ENCODE data around the gene TFEB.

Gene TFEB

GRCh38 chr6:41763470-41763869, 28.1 kb upstream of the TFEB start:
- Histone ChIP-seq H3K36me3 (ENCODE audit: control insufficient read depth, insufficient read depth, low read length) (no peaks in the 10 kb centered on the region), H3K4me3 (ENCODE audit: insufficient read depth, low read depth, low read length) (no peak overlapping the region), H3K4me1 (ENCODE audit: control insufficient read depth, insufficient read depth, low read length) (no peaks in the 10 kb centered on the region), H3K27ac (ENCODE audit: insufficient read depth, low read depth, low read length, poor library complexity, severe bottlenecking) (no peak overlapping the region), H3K9me3 (ENCODE audit: control insufficient read depth, low read length) (no peaks in the 10 kb centered on the region), H3K27me3 (ENCODE audit: control insufficient read depth, insufficient read depth, low read length, poor library complexity, severe bottlenecking) (no peaks in the 10 kb centered on the region)
- 77 to 84% methylated on average over 2 of the region's 2 CpGs for WGBS, 2 experiments

- H3K4me3 ChIP-seq (ENCODE audit: insufficient read depth, low read depth, low read length): no peak overlapping the region
- no peak overlapping the region for H3K27ac ChIP-seq (ENCODE audit: insufficient read depth, low read depth, low read length, poor library complexity, severe bottlenecking)
- no peaks in the 10 kb centered on the region for H3K9me3 ChIP-seq (ENCODE audit: control insufficient read depth, low read length)
- no peaks in the 10 kb centered on the region for H3K36me3 ChIP-seq (ENCODE audit: control insufficient read depth, insufficient read depth, low read length)
- 83 to 92% methylated on average over 2 of the region's 2 CpGs for whole genome bisulfite sequencing, 2 experiments
- no peaks in the 10 kb centered on the region for H3K4me1 ChIP-seq (ENCODE audit: control insufficient read depth, insufficient read depth, low read length)
- no peaks in the 10 kb centered on the region for H3K27me3 ChIP-seq (ENCODE audit: control insufficient read depth, insufficient read depth, low read length, poor library complexity, severe bottlenecking)
Measured at GRCh38 chr6:41759905-41760579, 24.6 kb upstream of the TFEB start.

GRCh38 chr6:41759106-41759904, 23.9 kb upstream of the TFEB start:
- Histone ChIP-seq H3K27ac (ENCODE audit: insufficient read depth, low read depth, low read length, poor library complexity, severe bottlenecking) (no peak overlapping the region), H3K4me3 (ENCODE audit: insufficient read depth, low read depth, low read length) (no peak overlapping the region), H3K9me3 (ENCODE audit: control insufficient read depth, low read length) (no peaks in the 10 kb centered on the region), H3K27me3 (ENCODE audit: control insufficient read depth, insufficient read depth, low read length, poor library complexity, severe bottlenecking) (no peaks in the 10 kb centered on the region), H3K4me1 (ENCODE audit: control insufficient read depth, insufficient read depth, low read length) (no peaks in the 10 kb centered on the region), H3K36me3 (ENCODE audit: control insufficient read depth, insufficient read depth, low read length) (no peaks in the 10 kb centered on the region)
- 94% methylated on average over 13 of the region's 13 CpGs for WGBS, 2 experiments

GRCh38 chr6:41758641-41759035, 23.2 kb upstream of the TFEB start:
- no peak overlapping the region for H3K27ac ChIP-seq (ENCODE audit: insufficient read depth, low read depth, low read length, poor library complexity, severe bottlenecking)
- no peaks in the 10 kb centered on the region for H3K27me3 ChIP-seq (ENCODE audit: control insufficient read depth, insufficient read depth, low read length, poor library complexity, severe bottlenecking)
- no peak overlapping the region for H3K4me3 ChIP-seq (ENCODE audit: insufficient read depth, low read depth, low read length)
- WGBS, 2 experiments: 95 to 96% methylated on average over 6 of the region's 6 CpGs
- H3K36me3 ChIP-seq (ENCODE audit: control insufficient read depth, insufficient read depth, low read length): no peaks in the 10 kb centered on the region
- no peaks in the 10 kb centered on the region for H3K4me1 ChIP-seq (ENCODE audit: control insufficient read depth, insufficient read depth, low read length)
- no peaks in the 10 kb centered on the region for H3K9me3 ChIP-seq (ENCODE audit: control insufficient read depth, low read length)

- H3K4me1 ChIP-seq (ENCODE audit: control insufficient read depth, insufficient read depth, low read length): no peaks in the 10 kb centered on the region
- no peaks in the 10 kb centered on the region for H3K36me3 ChIP-seq (ENCODE audit: control insufficient read depth, insufficient read depth, low read length)
- no peaks in the 10 kb centered on the region for H3K27me3 ChIP-seq (ENCODE audit: control insufficient read depth, insufficient read depth, low read length, poor library complexity, severe bottlenecking)
- no peak overlapping the region for H3K4me3 ChIP-seq (ENCODE audit: insufficient read depth, low read depth, low read length)
- H3K27ac ChIP-seq (ENCODE audit: insufficient read depth, low read depth, low read length, poor library complexity, severe bottlenecking): no peak overlapping the region
- WGBS, 2 experiments: 88 to 90% methylated on average over 8 of the region's 8 CpGs
- no peaks in the 10 kb centered on the region for H3K9me3 ChIP-seq (ENCODE audit: control insufficient read depth, low read length)
Measured at GRCh38 chr6:41757931-41758640, 22.7 kb upstream of the TFEB start.

- WGBS, 2 experiments: 93 to 95% methylated on average over 6 of the region's 6 CpGs
- no peak overlapping the region for H3K4me3 ChIP-seq (ENCODE audit: insufficient read depth, low read depth, low read length)
- H3K27ac ChIP-seq (ENCODE audit: insufficient read depth, low read depth, low read length, poor library complexity, severe bottlenecking): no peak overlapping the region
- H3K4me1 ChIP-seq (ENCODE audit: control insufficient read depth, insufficient read depth, low read length): no peaks in the 10 kb centered on the region
- H3K27me3 ChIP-seq (ENCODE audit: control insufficient read depth, insufficient read depth, low read length, poor library complexity, severe bottlenecking): no peaks in the 10 kb centered on the region
- H3K9me3 ChIP-seq (ENCODE audit: control insufficient read depth, low read length): no peaks in the 10 kb centered on the region
- H3K36me3 ChIP-seq (ENCODE audit: control insufficient read depth, insufficient read depth, low read length): no peaks in the 10 kb centered on the region
Measured at GRCh38 chr6:41757271-41757670, 21.9 kb upstream of the TFEB start.

GRCh38 chr6:41756354-41756753, 20.9 kb upstream of the TFEB start:
- 70 to 73% methylated on average over 13 of the region's 13 CpGs for WGBS, 2 experiments
- no peaks in the 10 kb centered on the region for H3K36me3 ChIP-seq (ENCODE audit: control insufficient read depth, insufficient read depth, low read length)
- H3K9me3 ChIP-seq (ENCODE audit: control insufficient read depth, low read length): no peaks in the 10 kb centered on the region
- no peaks in the 10 kb centered on the region for H3K4me1 ChIP-seq (ENCODE audit: control insufficient read depth, insufficient read depth, low read length)
- no peaks in the 10 kb centered on the region for H3K27me3 ChIP-seq (ENCODE audit: control insufficient read depth, insufficient read depth, low read length, poor library complexity, severe bottlenecking)
- no peak overlapping the region for H3K4me3 ChIP-seq (ENCODE audit: insufficient read depth, low read depth, low read length)
- H3K27ac ChIP-seq (ENCODE audit: insufficient read depth, low read depth, low read length, poor library complexity, severe bottlenecking): no peak overlapping the region

- no peak overlapping the region for H3K4me3 ChIP-seq (ENCODE audit: insufficient read depth, low read depth, low read length)
- no peak overlapping the region for H3K27ac ChIP-seq (ENCODE audit: insufficient read depth, low read depth, low read length, poor library complexity, severe bottlenecking)
- H3K27me3 ChIP-seq (ENCODE audit: control insufficient read depth, insufficient read depth, low read length, poor library complexity, severe bottlenecking): no peaks in the 10 kb centered on the region
- no peaks in the 10 kb centered on the region for H3K36me3 ChIP-seq (ENCODE audit: control insufficient read depth, insufficient read depth, low read length)
- no peaks in the 10 kb centered on the region for H3K9me3 ChIP-seq (ENCODE audit: control insufficient read depth, low read length)
- H3K4me1 ChIP-seq (ENCODE audit: control insufficient read depth, insufficient read depth, low read length): no peaks in the 10 kb centered on the region
- 83 to 86% methylated on average over 4 of the region's 4 CpGs for WGBS, 2 experiments
Measured at GRCh38 chr6:41755895-41756294, 20.5 kb upstream of the TFEB start.

- H3K36me3 ChIP-seq (ENCODE audit: control insufficient read depth, insufficient read depth, low read length): no peaks in the 10 kb centered on the region
- H3K9me3 ChIP-seq (ENCODE audit: control insufficient read depth, low read length): no peaks in the 10 kb centered on the region
- H3K27me3 ChIP-seq (ENCODE audit: control insufficient read depth, insufficient read depth, low read length, poor library complexity, severe bottlenecking): no peaks in the 10 kb centered on the region
- H3K4me1 ChIP-seq (ENCODE audit: control insufficient read depth, insufficient read depth, low read length): no peaks in the 10 kb centered on the region
- no peak overlapping the region for H3K4me3 ChIP-seq (ENCODE audit: insufficient read depth, low read depth, low read length)
- WGBS, 2 experiments: 71 to 93% methylated on average over 3 of the region's 3 CpGs
- no peak overlapping the region for H3K27ac ChIP-seq (ENCODE audit: insufficient read depth, low read depth, low read length, poor library complexity, severe bottlenecking)
Measured at GRCh38 chr6:41750374-41750773, 15.0 kb upstream of the TFEB start.

- no peaks in the 10 kb centered on the region for H3K9me3 ChIP-seq (ENCODE audit: control insufficient read depth, low read length)
- H3K27me3 ChIP-seq (ENCODE audit: control insufficient read depth, insufficient read depth, low read length, poor library complexity, severe bottlenecking): no peaks in the 10 kb centered on the region
- no peaks in the 10 kb centered on the region for H3K36me3 ChIP-seq (ENCODE audit: control insufficient read depth, insufficient read depth, low read length)
- no peaks in the 10 kb centered on the region for H3K4me1 ChIP-seq (ENCODE audit: control insufficient read depth, insufficient read depth, low read length)
- WGBS, 2 experiments: 89 to 94% methylated on average over 3 of the region's 3 CpGs
- no peak overlapping the region for H3K4me3 ChIP-seq (ENCODE audit: insufficient read depth, low read depth, low read length)
- H3K27ac ChIP-seq (ENCODE audit: insufficient read depth, low read depth, low read length, poor library complexity, severe bottlenecking): no peak overlapping the region
Measured at GRCh38 chr6:41748542-41748941, 13.1 kb upstream of the TFEB start.
